ENCODE data around the gene ACTL7B.
"Not testable (repeated sequence)": the region's sequence is repeated elsewhere in the genome, so short reads cannot be mapped to it uniquely, and the experiment has no call there.

ACTL7B gene

DNA sequence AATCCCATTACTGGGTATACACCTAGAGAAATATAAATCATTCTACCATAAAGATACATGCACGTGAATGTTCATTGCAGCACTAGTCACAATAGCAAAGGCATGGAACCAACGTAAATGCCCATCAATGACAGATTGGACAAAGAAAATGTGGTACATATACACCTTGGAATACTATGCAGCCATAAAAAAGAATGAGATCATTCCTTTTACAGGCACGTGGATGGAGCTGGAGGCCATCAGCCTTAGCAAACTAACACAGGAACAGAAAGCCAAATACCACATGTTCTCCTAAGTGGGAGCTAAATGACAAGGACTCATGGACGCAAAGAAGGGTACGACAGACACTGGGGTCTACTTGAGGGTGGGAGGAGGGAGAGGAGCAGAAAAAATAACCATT lies 16.2 kb downstream of the ACTL7B start:
- not testable (repeated sequence) for DNase-seq

DNA sequence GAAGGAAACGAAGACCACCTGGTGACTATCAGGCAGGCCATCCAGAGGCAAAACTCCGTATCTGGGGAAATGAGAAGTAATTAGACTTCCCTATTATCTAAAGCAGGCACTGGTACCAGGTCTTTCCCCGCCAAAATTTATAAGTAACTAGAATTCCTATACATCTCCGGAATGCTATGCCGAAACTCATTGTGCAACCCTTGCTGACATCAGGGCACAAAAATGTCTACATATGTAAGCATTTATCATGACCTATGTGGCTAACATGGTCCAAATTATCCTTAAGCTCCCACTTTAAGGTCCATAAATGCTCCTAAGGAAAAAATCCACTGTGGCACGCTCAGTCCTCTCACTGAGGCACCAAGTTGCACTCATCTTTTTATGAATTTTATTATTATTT lies 17.8 kb downstream of the ACTL7B start:
- no peak for DNase-seq

DNA sequence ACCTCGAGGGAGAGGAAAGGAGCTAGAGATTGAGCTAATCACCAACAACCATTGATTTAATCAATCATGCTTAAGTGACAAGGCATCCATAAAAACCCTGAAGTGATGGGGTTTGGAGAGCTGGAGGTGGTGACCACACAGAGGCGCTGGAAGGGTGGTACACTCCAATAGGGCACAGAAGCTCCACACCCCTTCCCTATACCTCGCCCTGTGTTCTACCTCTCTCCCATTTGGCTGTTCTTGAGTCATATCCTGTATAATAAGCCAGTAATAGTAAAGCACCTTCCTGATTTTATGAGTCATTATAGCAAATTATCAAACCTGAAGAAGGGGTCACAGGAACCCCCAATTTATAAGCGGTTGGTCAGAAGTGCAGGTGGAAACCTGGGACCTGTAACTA lies 18.3 kb downstream of the ACTL7B start:
- DNase-seq = no peak

DNA sequence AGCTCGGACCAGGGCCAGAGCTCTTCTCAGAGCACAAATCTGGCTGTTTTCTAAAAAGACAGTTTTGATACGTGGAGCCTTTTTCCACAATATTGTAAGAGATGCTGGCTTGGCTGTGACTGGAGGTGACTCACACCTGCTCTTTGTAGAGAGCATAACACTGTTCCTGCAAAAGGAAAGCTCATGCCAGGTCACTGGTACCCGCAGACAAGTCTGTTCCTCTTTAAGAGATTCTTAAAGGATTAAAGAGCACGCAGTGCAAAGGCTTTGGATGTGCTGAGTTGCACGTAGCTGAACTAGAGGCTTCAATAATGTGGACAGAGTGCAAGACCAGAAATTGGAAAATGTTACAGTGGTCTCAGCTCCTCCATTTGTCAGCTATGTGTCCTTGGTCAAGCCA lies 19.0 kb downstream of the ACTL7B start:
- no peak for DNase-seq

DNA sequence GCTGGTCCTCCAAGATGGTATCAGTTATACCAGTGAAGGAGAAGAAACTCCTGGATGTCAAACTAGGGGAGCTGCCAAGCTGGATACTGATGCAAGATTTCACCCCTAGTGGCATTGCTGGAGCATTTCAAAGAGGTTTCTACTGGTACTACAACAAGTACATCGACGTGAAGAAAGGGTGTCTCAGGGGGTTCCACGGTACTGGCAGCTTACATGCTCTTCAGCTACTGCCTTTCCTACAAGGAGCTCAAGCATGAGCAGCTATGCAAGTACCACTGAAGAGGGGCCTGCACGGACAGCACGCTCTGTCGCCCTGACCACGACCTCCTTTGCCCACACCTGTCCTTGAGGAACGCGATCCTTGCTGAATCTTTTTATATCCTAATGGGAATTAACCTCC lies 19.5 kb downstream of the ACTL7B start:
- no peak for DNase-seq

DNA sequence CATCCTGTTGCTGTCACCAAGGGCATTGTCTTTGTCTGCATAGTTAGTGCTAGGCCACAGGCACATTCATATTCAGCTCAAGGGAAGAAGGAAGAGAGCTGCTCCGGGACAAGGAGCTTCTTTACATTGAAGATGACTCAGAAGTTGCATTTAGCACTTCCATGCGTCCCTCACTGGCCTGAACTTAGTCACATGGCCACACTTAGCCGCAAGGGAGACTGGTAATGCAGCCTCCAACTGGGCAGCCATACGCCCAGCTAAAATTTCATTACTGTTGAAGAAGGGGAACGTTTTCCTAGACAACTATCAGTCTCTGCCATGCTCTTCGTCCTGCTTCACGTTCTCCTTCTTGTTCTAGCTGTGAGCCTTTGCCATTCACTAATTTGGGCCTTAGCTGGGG lies 20.0 kb downstream of the ACTL7B start:
- DNase-seq = no peak

DNA sequence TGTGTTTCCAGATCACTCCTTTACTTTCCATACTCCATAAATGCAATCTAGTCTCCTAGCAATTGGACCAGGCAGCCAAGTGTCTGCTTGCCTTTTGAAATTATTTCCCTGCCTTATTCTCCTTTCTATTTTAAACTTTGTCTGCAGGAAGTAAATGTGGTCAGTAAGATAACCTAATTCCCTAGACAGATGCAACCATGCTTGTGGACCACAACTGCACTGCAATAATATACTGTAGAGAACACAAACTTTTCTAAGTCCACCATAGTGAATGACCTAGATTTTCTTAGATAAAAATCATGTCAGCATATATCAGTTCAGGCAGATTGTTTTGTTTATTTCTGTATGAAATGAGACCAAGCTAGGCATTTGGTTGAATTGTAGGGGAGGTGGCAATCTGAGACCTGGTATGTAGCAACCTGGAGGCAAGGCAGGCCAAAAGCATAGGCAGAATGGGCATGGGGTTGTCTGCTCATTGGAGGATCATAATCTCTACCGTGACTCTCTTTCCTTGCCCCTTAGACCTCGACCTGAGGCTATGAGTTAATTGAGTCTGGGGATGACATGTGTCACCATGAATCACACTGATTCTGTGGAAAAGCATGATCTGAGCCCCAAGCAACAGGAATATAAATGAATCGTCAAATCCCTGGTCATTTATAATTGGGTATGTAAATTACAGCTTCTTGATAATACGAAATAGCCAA lies 20.7 kb downstream of the ACTL7B start:
- DNase-seq = no peak

DNA sequence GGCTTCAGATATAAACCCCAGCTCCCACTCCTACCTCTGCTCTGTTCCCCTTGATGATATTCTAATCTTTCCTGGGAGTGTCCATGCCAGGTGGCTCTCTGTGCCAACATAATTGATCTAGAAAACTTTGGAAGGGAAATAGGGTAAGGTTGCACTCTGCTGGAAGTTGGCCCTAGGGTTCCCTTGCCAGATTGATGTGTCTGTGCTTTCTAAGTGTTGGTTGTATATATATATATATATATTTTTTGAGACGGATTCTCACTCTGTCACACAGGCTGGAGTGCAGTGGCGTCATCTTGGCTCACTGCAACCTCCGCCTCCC lies 23.6 kb downstream of the ACTL7B start:
- no peak for DNase-seq

DNA sequence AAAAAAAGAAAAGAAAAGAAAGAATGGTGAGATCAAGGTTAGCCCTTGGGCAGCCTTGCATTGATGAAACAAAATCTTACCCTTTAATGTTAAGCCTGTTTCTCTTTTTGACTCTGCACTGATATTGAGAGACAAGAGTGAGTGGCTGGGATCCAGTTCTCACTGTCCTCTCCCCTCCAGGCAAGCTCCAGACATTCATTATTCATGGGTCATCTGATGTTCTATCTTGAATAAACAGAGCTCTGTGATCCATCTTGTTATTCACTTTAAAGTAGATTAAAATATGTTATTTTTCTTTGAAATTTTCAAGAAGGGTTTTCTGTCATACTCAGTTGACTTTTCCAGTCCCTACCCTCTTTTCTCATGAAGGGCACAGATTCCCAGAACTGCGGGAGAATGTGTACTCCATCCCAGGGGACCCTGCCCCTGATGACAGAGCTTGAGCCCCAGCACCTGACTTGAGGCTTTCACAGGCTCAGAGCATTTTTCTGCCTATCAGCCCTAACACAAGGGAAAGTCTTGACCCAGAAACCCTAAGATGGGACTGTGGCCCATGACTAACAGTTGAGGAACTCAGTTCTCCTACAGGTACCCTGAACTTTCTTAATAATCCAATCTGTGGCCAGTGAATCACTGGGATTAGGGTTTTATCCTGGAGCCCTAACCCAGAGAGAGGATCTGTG lies 24.1 kb downstream of the ACTL7B start:
- no peak for DNase-seq

DNA sequence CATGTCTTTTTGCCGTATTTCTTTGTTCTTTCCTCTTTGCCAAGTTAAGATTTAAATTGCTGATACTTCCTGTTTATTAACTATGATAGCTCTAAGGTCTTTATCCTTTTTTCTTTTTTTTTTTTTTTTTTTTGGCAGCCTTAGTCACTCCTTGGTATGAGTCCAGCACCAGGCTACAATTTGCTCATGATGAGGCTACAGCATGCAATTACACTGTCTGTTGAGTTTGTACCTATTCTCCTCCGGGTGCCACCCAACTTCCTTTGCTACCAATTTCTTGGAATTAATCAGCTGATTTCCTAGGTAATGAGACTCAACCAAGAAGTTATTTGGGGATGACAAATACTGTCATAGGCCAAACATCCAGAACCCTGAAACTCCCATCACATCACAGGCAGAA lies 25.5 kb downstream of the ACTL7B start:
- no peak for DNase-seq

DNA sequence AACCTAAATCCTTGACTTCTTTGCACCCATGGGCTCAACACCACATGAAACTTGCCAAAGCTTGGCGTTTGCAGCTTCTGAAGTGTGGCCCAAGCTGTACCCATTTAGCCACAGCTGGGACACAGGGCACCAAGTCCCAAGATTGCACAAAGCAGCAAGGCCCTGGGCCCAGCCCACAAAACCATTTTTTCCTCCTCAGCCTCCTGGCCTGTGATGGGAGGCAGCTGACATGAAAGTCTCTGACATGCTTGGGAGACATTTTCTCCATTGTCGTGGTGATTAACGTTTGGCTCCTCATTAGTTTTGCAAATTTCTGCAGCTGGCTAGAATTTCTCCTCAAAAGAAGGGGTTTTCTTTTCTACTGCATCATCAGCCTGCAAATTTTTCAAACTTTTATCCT lies 32.0 kb downstream of the ACTL7B start:
- no peak for DNase-seq

DNA sequence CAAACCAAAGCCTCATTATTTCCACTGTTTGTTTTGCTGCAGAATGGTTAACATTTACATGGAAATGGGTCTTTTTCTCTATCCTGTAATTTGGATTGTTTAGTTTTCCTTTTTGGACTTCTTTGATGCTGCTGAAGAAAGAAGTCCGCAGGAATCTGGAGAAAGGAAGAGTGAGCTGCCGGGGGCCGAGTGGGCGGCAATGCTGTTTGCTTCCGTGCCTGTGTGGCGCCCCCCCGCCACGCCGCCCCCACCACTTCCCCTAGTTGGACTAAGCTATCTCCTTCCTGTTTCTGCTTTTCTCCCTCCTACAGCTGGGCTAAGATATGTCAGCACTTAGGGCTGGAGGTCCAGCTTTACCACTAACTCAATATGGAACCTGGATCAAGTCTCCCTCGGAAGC lies 39.7 kb downstream of the ACTL7B start:
- no peak for DNase-seq

DNA sequence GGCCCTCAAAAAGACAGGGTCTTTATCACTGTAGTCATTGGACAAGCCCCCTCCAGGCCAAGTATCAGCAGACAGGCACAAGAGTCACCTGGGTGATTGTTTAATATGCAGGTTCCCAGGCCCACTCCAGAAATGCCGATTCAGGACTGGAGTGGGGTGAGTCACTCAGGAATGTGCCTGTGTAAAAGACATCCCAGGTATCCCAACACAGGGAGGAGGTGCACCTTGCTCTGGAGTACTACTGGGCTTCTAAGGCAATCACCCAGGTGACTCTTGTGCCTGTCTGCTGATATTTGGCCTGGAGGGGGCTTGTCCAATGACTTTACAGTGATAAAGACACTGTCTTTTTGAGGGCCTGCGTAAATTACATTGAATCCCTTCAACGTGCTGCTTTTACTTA lies 40.6 kb downstream of the ACTL7B start:
- DNase-seq = no peak

DNA sequence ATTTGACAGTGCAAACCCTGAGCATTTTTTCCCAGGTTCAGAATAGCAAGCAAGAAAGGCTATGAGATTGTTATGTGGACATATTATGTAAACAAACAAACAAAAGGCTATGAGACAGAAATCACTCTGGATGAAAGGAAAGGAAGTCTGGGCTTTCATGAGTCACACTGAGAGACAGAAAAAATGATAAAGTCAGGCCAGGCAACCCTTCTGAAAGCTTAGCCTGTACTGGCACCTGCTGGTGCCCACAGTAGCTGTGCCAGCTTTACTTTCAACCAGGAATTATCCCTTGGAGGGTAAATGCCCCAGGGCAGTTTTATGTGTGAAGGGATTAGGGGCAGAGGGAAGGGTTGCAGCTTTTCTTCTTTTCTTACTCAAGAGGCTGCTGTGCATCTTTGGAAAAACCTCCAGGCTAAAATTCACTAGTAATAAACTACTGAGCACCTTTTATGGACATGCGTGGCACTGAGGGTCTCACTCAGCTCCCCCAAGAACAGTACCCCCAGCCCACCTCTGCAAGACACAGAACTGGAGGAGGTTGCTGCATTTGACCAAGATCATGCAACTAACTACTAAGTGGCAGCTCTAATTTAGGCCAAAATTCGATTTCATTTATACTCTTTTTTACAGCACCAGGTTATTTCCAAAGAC lies 41.7 kb downstream of the ACTL7B start:
- DNase-seq = no peak

DNA sequence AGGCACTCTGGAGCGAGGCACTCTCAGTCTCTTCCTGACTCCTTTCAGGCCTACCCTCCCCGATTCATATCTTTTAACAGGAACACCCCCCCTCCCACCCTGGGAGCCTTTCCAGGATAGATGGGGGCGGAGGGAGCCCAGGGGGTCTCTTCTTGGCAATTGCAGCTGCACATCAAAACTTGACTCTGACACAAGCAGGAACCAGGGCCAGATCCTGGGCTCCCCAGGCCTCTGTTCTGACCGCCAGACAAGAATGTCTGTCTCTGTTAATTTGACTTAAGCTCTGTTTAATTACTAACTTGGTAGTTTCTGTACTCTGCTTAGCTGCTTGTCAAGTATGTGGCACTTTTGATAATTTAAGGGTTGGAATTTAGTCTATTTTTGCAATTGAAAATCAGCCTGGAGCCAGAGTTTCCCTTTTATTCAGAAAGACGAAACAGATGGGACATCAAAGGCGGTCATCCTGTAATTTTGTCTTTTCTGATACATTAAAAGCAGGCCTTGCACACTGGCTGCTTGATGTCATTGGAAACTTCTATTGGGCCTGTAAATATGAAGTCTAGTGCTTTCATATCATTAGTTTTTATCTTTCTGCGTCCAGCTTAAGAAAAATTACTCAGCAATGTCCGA lies 43.3 kb downstream of the ACTL7B start:
- no peak for DNase-seq

DNA sequence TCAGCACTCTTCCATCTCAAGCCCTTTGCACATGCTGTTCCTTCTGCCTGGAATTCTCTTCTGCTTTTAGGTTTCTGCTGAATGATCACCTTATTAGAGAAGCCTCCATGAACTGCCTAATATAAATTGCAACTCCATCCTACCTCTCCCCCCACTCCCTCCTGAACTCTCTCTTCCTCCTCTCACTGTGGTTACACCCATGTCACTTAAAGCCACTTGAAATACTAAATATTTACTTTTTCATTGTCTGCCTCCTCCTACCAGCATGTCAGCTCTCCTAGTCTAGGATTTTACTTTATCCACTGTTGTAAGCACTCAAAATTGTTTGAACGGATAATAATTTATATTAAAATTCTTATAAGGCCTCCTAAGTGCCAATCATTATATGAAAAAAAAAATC lies 43.8 kb downstream of the ACTL7B start:
- no peak for DNase-seq

DNA sequence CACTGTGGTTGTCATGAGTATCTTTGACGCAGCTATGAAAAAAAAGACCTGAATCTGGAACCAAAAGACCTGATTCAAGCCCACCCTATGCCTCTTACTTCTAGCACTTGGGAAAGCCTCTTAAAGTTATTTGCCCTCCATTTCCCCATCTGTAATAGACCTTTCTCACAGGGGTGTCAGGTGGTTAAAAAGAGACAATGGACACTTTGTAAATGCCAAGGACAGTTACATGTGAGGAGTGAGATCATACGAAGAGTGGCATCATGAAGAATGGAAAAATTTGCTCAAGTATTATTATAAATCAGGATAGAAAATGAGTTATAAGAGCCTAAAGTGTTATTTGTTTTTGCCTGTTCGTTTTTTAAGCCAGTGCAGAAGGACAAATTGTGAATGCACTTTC lies 46.5 kb downstream of the ACTL7B start:
- no peak for DNase-seq
